OCI-LY1 (cell line): Measurements from ENCODE around the gene S100A2.

Experiments used
- H2AFZ ChIP-seq: fragments of 200-600 bp; sonication (generic), shearing (Covaris generic); 2 replicates; pipeline ENCODE4 v1.6.0; 2014; ENCODE audit warnings: antibody characterized with exemption, mild to moderate bottlenecking, low read length
- H3F3A ChIP-seq: fragments of 200-600 bp; sonication (generic), shearing (Covaris generic); 2 replicates; pipeline ENCODE4 v1.6.0; 2014; ENCODE audit warnings: mild to moderate bottlenecking, antibody characterized with exemption, low read length, moderate library complexity; ENCODE audit not compliant: insufficient read depth
- H3K27ac ChIP-seq: fragments of 200-600 bp; sonication (generic); 2 replicates; pipeline ENCODE4 v1.5.1; 2014; ENCODE audit warnings: low read length, mixed run types, mild to moderate bottlenecking, low read depth; ENCODE audit not compliant: poor library complexity, severe bottlenecking
- H3K27me3 ChIP-seq: fragments of 200-600 bp; sonication (generic); 2 replicates; pipeline ENCODE4 v1.6.0; 2014; ENCODE audit warnings: antibody characterized with exemption, mild to moderate bottlenecking, low read length, moderate library complexity; ENCODE audit not compliant: insufficient read depth
- H3K36me3 ChIP-seq: fragments of 200-600 bp; sonication (generic); 2 replicates; pipeline ENCODE4 v1.6.1; 2014; ENCODE audit warnings: mild to moderate bottlenecking, antibody characterized with exemption, low read length, moderate library complexity, mixed read lengths; ENCODE audit not compliant: insufficient read depth
- H3K4me1 ChIP-seq: fragments of 200-600 bp; sonication (generic); 2 replicates; pipeline ENCODE4 v1.5.1; 2014; ENCODE audit warnings: mild to moderate bottlenecking, low read length, moderate library complexity; ENCODE audit not compliant: insufficient read depth, severe bottlenecking
- H3K4me2 ChIP-seq: fragments of 200-600 bp; sonication (generic), shearing (Covaris generic); 2 replicates; pipeline ENCODE4 v1.6.1; 2014; ENCODE audit warnings: low read length
- H3K4me3 ChIP-seq: fragments of 200-600 bp; sonication (generic); 2 replicates; pipeline ENCODE4 v1.5.1; 2014; ENCODE audit warnings: low read length, low read depth, mild to moderate bottlenecking, mixed read lengths; ENCODE audit not compliant: poor library complexity, severe bottlenecking
- H3K79me2 ChIP-seq: fragments of 200-600 bp; shearing (Covaris generic); 2 replicates; pipeline ENCODE4 v1.6.1; 2016; ENCODE audit warnings: mixed run types, low read length, mixed read lengths; ENCODE audit not compliant: insufficient read depth
- H3K9ac ChIP-seq: fragments of 200-600 bp; sonication (generic), shearing (Covaris generic); 2 replicates; pipeline ENCODE4 v1.6.1; 2014; ENCODE audit warnings: mild to moderate bottlenecking, low read length, mixed read lengths
- H3K9me2 ChIP-seq: fragments of 200-600 bp; sonication (generic), shearing (Covaris generic); 2 replicates; pipeline ENCODE4 v1.6.1; 2014; ENCODE audit warnings: low read depth, mild to moderate bottlenecking, low read length, mixed read lengths
- H3K9me3 ChIP-seq: fragments of 200-600 bp; shearing (Covaris generic); 2 replicates; pipeline ENCODE4 v1.6.1; 2014; ENCODE audit warnings: low read length, mixed read lengths
- H4K20me1 ChIP-seq: fragments of 200-600 bp; sonication (generic), shearing (Covaris generic); 2 replicates; pipeline ENCODE4 v1.6.0; 2016; ENCODE audit warnings: mild to moderate bottlenecking, low read length; ENCODE audit not compliant: insufficient read depth
- EZH2 ChIP-seq: fragments of 200-600 bp; sonication (generic), shearing (Covaris generic); IDR thresholded peaks from 2 replicates; pipeline ENCODE4 v1.8.0; 2017; ENCODE audit warnings: borderline replicate concordance, mixed run types, mild to moderate bottlenecking, antibody characterized with exemption, low read length, moderate library complexity, mixed read lengths
- TF ChIP-seq, protein P1 (sequence below): fragments of 200-600 bp; sonication (generic), shearing (Covaris generic); IDR thresholded peaks from 2 replicates; pipeline ENCODE4 v1.5.1; 2017; ENCODE audit warnings: mild to moderate bottlenecking, antibody characterized with exemption, low read length, moderate library complexity, mixed read lengths

The S100A2 gene

DNA sequence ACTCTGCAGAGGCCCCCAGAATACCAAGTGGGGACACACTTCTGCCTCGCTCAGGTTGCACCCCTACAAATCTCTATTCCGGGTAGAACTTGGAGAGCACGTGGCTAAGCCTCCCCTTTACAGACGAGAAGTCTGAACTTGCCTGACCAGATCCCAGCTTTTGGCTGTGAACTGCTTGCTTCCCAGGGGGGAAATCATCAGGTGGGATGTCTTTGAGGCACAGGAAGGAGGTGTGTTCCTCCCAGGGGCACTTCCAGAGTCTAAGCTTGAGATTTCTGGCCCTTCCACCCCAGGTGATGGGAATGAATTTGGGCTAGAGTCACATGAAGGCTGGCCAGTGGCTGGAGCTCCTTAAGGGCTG, 15.3 kb downstream of the S100A2 start:
- peaks cover 11% of the 10 kb centered on the region; the same call in 1 of the 2 replicates for H3K27me3 ChIP-seq
- H3F3A ChIP-seq, result no peaks in the 10 kb centered on the region
- H3K9me2 ChIP-seq, result no peaks in the 10 kb centered on the region
- H4K20me1 ChIP-seq, result no peaks in the 10 kb centered on the region
- no peaks in the 10 kb centered on the region for H3K9me3 ChIP-seq
- no peak overlapping the region for H3K27ac ChIP-seq
- TF ChIP-seq, protein P1, sequence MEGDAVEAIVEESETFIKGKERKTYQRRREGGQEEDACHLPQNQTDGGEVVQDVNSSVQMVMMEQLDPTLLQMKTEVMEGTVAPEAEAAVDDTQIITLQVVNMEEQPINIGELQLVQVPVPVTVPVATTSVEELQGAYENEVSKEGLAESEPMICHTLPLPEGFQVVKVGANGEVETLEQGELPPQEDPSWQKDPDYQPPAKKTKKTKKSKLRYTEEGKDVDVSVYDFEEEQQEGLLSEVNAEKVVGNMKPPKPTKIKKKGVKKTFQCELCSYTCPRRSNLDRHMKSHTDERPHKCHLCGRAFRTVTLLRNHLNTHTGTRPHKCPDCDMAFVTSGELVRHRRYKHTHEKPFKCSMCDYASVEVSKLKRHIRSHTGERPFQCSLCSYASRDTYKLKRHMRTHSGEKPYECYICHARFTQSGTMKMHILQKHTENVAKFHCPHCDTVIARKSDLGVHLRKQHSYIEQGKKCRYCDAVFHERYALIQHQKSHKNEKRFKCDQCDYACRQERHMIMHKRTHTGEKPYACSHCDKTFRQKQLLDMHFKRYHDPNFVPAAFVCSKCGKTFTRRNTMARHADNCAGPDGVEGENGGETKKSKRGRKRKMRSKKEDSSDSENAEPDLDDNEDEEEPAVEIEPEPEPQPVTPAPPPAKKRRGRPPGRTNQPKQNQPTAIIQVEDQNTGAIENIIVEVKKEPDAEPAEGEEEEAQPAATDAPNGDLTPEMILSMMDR, result no peak
- no peak for TF ChIP-seq EZH2
- H3K4me1 ChIP-seq, result peaks cover 8% of the 10 kb centered on the region
- no peaks in the 10 kb centered on the region for H3K36me3 ChIP-seq
- no peak overlapping the region for H3K4me3 ChIP-seq
- H3K79me2 ChIP-seq, result no peaks in the 10 kb centered on the region
- no peak overlapping the region for H3K4me2 ChIP-seq
- no peak overlapping the region for H2AFZ ChIP-seq
- H3K9ac ChIP-seq, result no peak overlapping the region

DNA sequence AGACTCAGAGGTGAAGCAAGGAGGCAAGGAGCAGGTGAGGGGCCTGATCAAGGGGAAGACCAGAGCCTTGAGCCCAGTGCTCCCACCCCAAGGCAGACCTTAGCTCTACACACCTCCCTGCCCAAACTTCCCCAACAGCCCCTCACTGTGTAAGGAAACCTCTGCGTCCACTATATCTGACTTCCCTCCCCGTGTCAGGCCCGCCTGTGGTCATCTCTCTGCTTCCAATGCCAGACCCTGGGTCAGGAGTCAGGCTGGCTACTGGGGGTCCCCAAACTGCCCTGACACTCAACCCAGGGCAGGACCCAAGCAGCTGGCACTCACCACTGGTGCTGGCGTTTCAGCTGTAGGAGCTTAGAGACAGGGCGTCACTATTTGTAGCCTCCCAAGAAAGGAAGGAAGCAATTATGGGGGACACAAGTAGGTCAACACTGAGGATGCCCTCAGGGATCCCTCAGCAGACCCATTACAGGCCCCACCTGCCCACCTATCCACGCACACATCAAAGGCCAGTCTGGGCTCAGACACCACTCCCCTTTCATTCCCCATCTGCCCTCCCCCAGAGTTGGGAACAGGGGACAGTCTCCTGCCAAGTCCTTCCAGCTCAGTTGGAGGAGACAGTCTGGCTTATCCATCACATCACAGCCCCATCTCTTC, 15.8 kb downstream of the S100A2 start:
- H3K4me2 ChIP-seq, result no peak overlapping the region
- H3F3A ChIP-seq, result no peaks in the 10 kb centered on the region
- H3K9me2 ChIP-seq, result no peaks in the 10 kb centered on the region
- H3K9ac ChIP-seq, result no peak overlapping the region
- no peaks in the 10 kb centered on the region for H3K9me3 ChIP-seq
- TF ChIP-seq EZH2, result no peak
- TF ChIP-seq, protein P1, result no peak
- no peak overlapping the region for H3K4me3 ChIP-seq
- H3K36me3 ChIP-seq, result no peaks in the 10 kb centered on the region
- H3K27ac ChIP-seq, result no peak overlapping the region
- no peaks in the 10 kb centered on the region for H3K79me2 ChIP-seq
- no peaks in the 10 kb centered on the region for H4K20me1 ChIP-seq
- H3K4me1 ChIP-seq, result peaks cover 14% of the 10 kb centered on the region
- H2AFZ ChIP-seq, result no peak overlapping the region
- H3K27me3 ChIP-seq, result peaks cover 11% of the 10 kb centered on the region; the same call in 1 of the 2 replicates

DNA sequence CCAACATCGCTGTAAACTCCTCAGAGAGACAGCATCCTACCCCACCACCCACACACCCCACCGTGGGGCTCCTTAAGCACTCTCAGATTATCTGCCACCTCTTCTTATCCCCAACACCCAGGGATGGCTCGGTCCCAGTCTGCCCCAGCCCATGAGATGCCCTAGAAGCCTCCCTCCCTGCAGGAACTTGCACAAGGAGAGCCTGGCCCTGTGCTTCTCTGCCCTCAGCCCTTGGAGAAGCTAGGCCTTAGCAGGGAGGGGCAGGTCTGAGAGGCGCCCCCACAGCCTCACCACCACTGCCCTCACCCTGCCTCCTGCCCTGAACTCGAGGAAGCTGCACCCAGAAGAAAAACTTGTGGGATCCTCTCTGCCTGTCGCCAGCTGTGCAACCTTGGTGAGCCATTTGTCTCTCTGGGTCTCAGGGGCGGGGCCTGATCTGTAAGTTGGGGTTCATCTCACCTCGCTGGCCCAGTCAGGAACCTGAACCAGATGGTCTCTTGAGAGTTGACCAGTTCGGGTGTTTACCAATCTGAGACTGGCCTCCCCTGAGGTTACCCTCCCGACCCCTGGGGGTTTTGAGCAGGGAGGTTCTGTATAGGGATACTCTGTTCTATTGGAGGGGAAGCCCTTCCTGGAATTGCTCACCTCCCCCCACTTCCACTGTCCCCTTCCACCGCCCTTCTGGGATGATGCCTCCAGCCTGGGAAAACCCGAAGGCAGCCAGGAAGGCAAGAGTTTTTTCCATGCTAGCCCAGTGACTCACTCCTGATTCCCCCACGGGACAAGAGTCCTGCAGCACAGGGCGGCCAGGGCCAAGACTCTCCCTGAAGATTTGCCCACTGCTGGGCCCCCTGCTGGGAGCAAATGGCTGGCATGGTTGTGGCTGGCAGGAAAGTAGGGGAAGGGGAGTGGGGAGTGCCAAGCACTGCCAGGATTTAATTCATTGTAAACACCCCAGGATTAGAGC, 16.6 kb downstream of the S100A2 start, which contains the start of gene S100A3:
TSS of gene S100A3 (minus strand) at position 537 of the 967 bp plus-strand sequence. CDS start 773 bp downstream, outside the sequence.
- Histone ChIP-seq H3K27me3 (peaks cover 11% of the 10 kb centered on the region; the same call in 1 of the 2 replicates), H3K9me2 (no peaks in the 10 kb centered on the region), H3K27ac (no peak within 1 kb of the TSS), H3K4me1 (peaks cover 22% of the 10 kb centered on the region), H3K4me2 (no peak within 1 kb of the TSS), H3K4me3 (no peak within 1 kb of the TSS), H3K79me2 (no peaks in the 10 kb centered on the region), H3K36me3 (no peaks in the 10 kb centered on the region), H3K9me3 (no peaks in the 10 kb centered on the region), H4K20me1 (no peaks in the 10 kb centered on the region), H3F3A (no peaks in the 10 kb centered on the region), H2AFZ (no peak within 1 kb of the TSS), H3K9ac (no peak within 1 kb of the TSS)
- TF ChIP-seq, protein P1, result no peak
- no peak for TF ChIP-seq EZH2
